Choroid plexus epithelial cell (primary cell): ENCODE data around the gene IL1A.

Source experiments
- DNase-seq: peaks from one replicate; pipeline ENCODE4 v3.0.0-alpha.2; 2010; ENCODE audit warnings: low read depth
- H3K4me3 ChIP-seq: 2 replicates; pipeline ENCODE4 v1.5.1; 2011; ENCODE audit warnings: low read depth, mild to moderate bottlenecking, control low read depth, low read length, moderate library complexity
- TF ChIP-seq, protein P1 (sequence below): conservative IDR thresholded peaks from 2 replicates; pipeline ENCODE4 v1.5.1; 2011; ENCODE audit warnings: low read depth, mild to moderate bottlenecking, control low read depth, inconsistent platforms, low read length, moderate library complexity

IL1A gene

DNA sequence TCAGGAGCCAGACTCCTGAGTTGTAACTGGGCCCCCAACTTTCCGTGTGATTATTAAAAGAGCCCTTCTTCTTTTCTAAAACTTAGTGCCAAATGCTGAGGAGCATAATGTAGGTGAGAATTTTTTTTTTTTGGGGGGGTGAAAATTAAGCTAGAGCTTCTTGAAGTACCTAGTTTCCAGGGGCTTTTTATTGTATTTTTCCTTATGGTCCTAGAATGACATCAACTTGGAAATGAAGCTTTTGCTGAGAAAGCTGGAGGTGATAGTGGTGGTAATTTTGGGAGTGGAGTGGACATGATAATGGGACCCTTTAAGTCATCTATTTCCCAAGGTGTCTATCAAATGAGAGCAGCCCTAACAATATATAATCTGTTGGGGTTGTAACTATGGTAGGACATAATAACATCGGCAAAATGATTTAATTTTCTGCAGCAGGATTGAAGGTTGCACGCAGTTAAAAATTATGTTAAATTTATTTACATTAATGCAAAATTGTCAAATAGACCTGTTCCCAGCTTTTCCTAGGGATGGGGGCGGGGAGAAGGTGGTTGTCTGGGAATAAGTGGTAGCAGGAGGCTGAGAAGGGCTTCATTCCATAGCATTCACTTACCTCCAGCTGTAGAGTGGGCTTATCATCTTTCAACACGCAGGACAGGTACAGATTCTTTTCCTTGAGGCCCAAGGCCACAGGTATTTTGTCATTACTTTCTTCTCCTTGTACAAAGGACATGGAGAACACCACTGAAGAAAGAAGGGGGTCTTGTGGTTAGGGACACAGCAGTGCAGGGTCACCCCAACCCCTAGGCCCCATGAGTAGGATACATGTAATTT lies 46.6 kb upstream of the IL1A start:
- H3K4me3 ChIP-seq = no peak overlapping the region
- TF ChIP-seq, protein P1, sequence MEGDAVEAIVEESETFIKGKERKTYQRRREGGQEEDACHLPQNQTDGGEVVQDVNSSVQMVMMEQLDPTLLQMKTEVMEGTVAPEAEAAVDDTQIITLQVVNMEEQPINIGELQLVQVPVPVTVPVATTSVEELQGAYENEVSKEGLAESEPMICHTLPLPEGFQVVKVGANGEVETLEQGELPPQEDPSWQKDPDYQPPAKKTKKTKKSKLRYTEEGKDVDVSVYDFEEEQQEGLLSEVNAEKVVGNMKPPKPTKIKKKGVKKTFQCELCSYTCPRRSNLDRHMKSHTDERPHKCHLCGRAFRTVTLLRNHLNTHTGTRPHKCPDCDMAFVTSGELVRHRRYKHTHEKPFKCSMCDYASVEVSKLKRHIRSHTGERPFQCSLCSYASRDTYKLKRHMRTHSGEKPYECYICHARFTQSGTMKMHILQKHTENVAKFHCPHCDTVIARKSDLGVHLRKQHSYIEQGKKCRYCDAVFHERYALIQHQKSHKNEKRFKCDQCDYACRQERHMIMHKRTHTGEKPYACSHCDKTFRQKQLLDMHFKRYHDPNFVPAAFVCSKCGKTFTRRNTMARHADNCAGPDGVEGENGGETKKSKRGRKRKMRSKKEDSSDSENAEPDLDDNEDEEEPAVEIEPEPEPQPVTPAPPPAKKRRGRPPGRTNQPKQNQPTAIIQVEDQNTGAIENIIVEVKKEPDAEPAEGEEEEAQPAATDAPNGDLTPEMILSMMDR = no peak
- no peak for DNase-seq

DNA sequence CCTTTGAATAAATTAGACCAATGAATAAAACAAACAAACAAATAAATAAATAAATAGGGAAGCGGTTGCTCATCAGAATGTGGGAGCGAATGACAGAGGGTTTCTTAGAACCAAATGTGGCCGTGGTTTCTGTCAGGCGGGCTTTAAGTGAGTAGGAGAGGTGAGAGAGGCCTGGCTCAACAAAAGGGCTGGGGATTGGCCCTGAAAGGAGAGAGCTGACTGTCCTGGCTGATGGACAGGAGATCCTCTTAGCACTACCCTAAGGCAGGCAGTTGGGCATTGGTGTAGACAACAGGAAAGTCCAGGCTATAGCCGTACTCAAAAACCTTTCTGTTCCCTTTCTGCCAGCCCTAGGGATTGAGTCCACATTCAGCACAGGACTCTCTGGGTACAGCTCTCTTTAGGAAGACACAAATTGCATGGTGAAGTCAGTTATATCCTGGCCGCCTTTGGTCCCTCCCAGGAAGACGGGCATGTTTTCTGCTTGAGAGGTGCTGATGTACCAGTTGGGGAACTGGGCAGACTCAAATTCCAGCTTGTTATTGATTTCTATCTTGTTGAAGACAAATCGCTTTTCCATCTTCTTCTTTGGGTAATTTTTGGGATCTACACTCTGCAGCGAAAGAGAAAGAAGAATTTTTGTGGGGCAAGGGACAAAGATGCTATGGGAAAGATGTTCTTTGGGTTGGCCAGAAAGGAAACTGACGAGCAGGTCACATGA lies 45.8 kb upstream of the IL1A start:
- no peak overlapping the region for H3K4me3 ChIP-seq
- TF ChIP-seq, protein P1 = no peak
- DNase-seq = no peak

DNA sequence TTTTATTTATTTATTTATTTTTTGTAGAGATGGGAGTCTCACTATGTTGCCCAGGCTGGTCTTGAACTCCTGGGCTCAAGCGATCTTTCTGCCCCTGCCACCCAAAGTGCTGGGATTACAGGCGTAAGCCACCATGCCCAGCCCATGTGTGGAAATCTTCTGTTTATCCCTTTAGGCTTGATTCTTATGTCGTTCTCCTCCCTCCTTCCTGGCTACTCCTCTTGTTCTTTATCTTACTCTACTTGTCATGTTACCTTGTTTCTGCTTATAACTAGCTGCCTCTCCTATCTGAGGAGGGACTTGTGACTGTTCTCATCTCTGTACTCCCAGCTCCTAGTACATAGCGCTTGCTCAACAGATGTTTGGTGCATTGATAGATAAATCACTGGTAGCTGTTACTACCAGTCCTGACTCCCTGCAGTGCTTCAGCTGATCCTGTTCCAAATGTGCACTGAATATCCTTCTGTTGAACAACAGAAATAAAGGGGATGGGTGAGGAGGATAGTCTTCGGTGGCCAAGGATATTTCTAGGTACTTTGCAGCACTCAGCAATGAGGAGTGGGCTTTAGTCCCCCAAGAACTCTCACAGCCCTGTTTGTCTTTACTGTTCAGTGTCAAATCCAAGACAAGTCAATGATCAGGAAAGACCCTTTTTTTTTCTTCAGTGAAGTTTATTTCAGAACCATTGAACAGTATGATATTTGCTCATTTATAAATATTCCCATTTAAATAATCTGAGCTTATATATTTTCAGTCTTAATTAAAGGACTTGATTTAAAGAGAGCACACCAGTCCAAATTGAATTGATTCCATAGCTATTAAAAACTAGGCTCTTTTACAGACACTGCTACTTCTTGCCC lies 45.0 kb upstream of the IL1A start:
- H3K4me3 ChIP-seq = no peak overlapping the region
- TF ChIP-seq, protein P1 = no peak
- DNase-seq = peak; percentile 76

DNA sequence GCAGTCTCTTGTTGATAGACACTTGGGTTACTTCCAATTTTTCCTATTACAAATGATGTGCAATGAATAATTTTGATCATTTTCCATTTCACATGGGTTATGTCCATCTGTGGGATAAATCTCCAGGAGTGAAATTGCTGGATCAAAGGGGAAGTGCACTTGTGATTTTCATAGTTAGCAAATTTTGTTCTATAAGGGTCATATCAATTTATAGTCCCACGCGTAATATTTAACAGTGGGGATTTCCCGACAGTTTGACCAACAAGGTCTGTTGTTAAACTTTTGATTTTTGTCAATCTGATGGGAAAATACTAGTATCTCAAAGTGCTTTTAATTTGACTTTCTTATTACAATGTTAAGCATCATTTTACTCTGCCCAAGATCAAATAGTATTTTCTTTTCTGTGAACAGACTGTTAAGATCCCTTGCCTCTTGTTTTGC lies 44.0 kb upstream of the IL1A start:
- H3K4me3 ChIP-seq = no peak overlapping the region
- TF ChIP-seq, protein P1 = no peak
- DNase-seq = no peak

DNA sequence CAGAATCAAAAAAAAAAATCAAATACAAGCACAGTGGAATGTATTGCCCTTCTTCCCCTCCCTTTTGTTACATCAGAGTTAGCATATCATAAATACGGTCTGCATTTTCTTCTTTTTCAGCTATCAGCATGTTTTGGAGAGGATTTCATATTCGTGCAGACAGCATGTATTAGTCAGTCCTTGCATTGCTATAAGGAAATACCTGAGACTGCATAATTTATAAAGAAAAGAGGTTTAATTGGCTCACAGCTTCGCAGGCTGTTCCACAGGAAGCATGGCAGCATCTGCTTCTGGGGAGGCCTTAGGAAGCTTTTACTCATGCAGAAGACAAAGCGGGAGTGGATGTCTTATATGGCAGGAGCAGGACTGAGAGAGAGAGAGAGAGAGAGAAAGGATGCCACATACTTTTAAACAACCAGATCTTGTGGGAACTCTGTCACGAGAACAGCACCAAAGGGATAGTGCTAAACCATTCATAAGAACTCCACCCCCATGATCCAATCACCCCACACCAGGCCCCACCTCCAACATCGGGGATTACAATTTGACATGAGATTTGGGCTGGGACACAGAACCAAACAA lies 43.4 kb upstream of the IL1A start:
- DNase-seq = no peak
- TF ChIP-seq, protein P1 = no peak
- no peak overlapping the region for H3K4me3 ChIP-seq

DNA sequence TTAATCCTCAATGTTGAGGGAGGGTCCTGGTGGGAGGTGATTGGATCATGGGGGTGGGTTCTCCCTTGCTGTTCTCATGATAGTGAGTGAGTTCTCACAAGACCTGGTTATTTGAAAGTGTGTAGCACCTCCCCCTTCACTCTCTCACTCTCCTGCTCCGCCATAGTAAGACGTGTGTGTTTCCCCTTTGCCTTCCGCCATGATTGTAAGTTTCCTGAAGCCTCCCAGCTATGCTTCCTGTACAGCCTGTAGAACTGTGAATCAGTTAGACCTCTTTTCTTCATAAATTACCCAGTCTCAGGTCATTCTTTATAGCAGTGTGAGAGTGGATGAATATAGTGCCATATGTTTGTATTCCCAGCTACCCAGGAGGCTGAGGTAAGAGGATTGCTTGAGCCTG lies 42.7 kb upstream of the IL1A start:
- TF ChIP-seq, protein P1 = no peak
- H3K4me3 ChIP-seq = no peak overlapping the region
- no peak for DNase-seq
